Endothelial cell of umbilical vein (primary cell): ENCODE measurements around the gene OR4K14. TPM values are rescaled to one million over a fixed set of nuclear protein-coding genes. Genes with fewer than 3 reads are reported as not detected.

ENCODE experiments used
- Bru-seq: library from RNA; stranded (reverse); fragments of 400-500 nt; gene quantifications from one replicate; lab custom pipeline; 2021; lab: Mats Ljungman, UMichigan
- BruChase-seq, 2 experiments: library from RNA; stranded (reverse); fragments of 400-500 nt; gene quantifications; one replicate each; lab custom pipeline; 2021; lab: Mats Ljungman, UMichigan
- BruUV-seq: library from RNA; stranded (reverse); fragments of 400-500 nt; replicated peaks from 2 replicates; lab custom pipeline; 2021; lab: Mats Ljungman, UMichigan
- CTCF ChIA-PET: fragments of 300-600, 350-600 bp; sonication (Branson Sonifier 250); formaldehyde crosslinking; loops from one replicate; lab custom pipeline; 2021; ENCODE audit warnings: antibody characterized with exemption, inconsistent platforms; lab: Charles Lee
- POLR2A ChIA-PET: fragments of 300-600, 350-600 bp; sonication (Branson Sonifier 250); formaldehyde crosslinking; loops from one replicate; lab custom pipeline; 2021; ENCODE audit warnings: antibody characterized with exemption, inconsistent platforms; lab: Charles Lee
- DNase-seq: peaks from one replicate; pipeline ENCODE4 v3.0.0-alpha.2; 2011; ENCODE audit warnings: low read depth, low spot score
- FAIRE-seq: peaks from 2 replicates; lab custom pipeline; 2011; peaks lifted over from hg19 to GRCh38; lab: Jason Lieb, UNC
- H2AFZ ChIP-seq: 2 replicates; pipeline ENCODE4 v1.6.0; 2012; ENCODE audit warnings: low read depth, low read length, control low read depth, inconsistent platforms
- H3K27ac ChIP-seq: 2 replicates; pipeline ENCODE4 v1.5.1; 2011; ENCODE audit warnings: low read depth, mild to moderate bottlenecking, control low read depth, low read length, moderate library complexity; ENCODE audit not compliant: insufficient read depth
- H3K27me3 ChIP-seq, 2 experiments: 2 replicates each; pipeline versions ENCODE4 v1.6.0 to v1.6.1; 2011; ENCODE audit warnings: low read length in 2 of 2, mixed read lengths in 1 of 2; ENCODE audit not compliant: control insufficient read depth in 2 of 2, insufficient read depth in 2 of 2
- H3K36me3 ChIP-seq, 2 experiments: 2 replicates in 1 of 2; 3 replicates in 1 of 2; pipeline ENCODE4 v1.5.1; 2011; ENCODE audit warnings: low read length in 2 of 2, mild to moderate bottlenecking in 1 of 2, moderate library complexity in 1 of 2; ENCODE audit not compliant: control insufficient read depth in 2 of 2, insufficient read depth in 2 of 2; ENCODE audit errors: extremely low read depth in 1 of 2
- H3K4me1 ChIP-seq: 3 replicates; pipeline ENCODE4 v1.5.1; 2011; ENCODE audit warnings: mild to moderate bottlenecking, low read length; ENCODE audit not compliant: control insufficient read depth, insufficient read depth; ENCODE audit errors: extremely low read depth
- H3K4me2 ChIP-seq: 2 replicates; pipeline ENCODE4 v1.6.1; 2011; ENCODE audit warnings: low read length, control low read depth, mixed read lengths; ENCODE audit not compliant: insufficient read depth
- H3K4me3 ChIP-seq, 3 experiments: fragments of 200-600 bp in 1 of 3; sonication (generic), shearing (Covaris generic) in 1 of 3; replicated peaks in 1 of 3; 2 replicates each; pipeline ENCODE4 v1.5.1; 2011 to 2016; ENCODE audit warnings: control low read depth in 3 of 3, low read length in 3 of 3, mild to moderate bottlenecking in 2 of 3, inconsistent platforms in 1 of 3, low read depth in 1 of 3, moderate library complexity in 1 of 3; ENCODE audit not compliant: insufficient read depth in 1 of 3
- H3K79me2 ChIP-seq: 2 replicates; pipeline ENCODE4 v1.6.0; 2012; ENCODE audit warnings: low read length, inconsistent platforms; ENCODE audit not compliant: control insufficient read depth, insufficient read depth
- H3K9ac ChIP-seq: replicated peaks from 2 replicates; pipeline ENCODE3; 2011; ENCODE audit warnings: low read length, control low read depth; ENCODE audit not compliant: insufficient read depth; ENCODE audit errors: extremely low read depth
- H3K9me1 ChIP-seq: replicated peaks from 3 replicates; pipeline ENCODE4 v1.6.0; 2011; ENCODE audit warnings: mild to moderate bottlenecking, low read length; ENCODE audit not compliant: control insufficient read depth, insufficient read depth; ENCODE audit errors: extremely low read depth
- H3K9me3 ChIP-seq: replicated peaks from 2 replicates; pipeline ENCODE4 v1.5.1; 2012; ENCODE audit warnings: low read length, inconsistent platforms; ENCODE audit not compliant: control insufficient read depth, insufficient read depth
- H4K20me1 ChIP-seq: replicated peaks from 2 replicates; pipeline ENCODE3; 2011; ENCODE audit warnings: mild to moderate bottlenecking, low read length; ENCODE audit not compliant: control insufficient read depth, insufficient read depth; ENCODE audit errors: extremely low read depth
- EZH2 ChIP-seq: IDR thresholded peaks from 2 replicates; pipeline ENCODE4 v1.6.1; 2012; ENCODE audit warnings: borderline replicate concordance, low read depth, mild to moderate bottlenecking, moderate library complexity, low read length, inconsistent platforms; ENCODE audit not compliant: severe bottlenecking
- FOS ChIP-seq: IDR thresholded peaks from 2 replicates; pipeline ENCODE4 v1.6.1; 2011; ENCODE audit warnings: mild to moderate bottlenecking, low read length, moderate library complexity, borderline replicate concordance; ENCODE audit not compliant: insufficient read depth
- GATA2 ChIP-seq: IDR thresholded peaks from 2 replicates; pipeline ENCODE4 v1.7.0; 2011; ENCODE audit warnings: low read depth, mild to moderate bottlenecking, moderate library complexity, mixed read lengths, low read length; ENCODE audit not compliant: insufficient read length, insufficient read depth
- JUN ChIP-seq: IDR thresholded peaks from 2 replicates; pipeline ENCODE4 v1.6.1; 2011; ENCODE audit warnings: borderline replicate concordance, low read depth; ENCODE audit not compliant: insufficient read length, insufficient read depth
- MYC ChIP-seq: IDR thresholded peaks from one replicate; pipeline ENCODE4 v1.6.1; 2011; ENCODE audit warnings: mild to moderate bottlenecking, low read depth, low read length
- POLR2A ChIP-seq: IDR thresholded peaks from 2 replicates; pipeline ENCODE4 v1.6.1; 2012; ENCODE audit warnings: low read depth, mild to moderate bottlenecking, control low read depth, low read length
- POLR2AphosphoS5 ChIP-seq: IDR thresholded peaks from 2 replicates; pipeline ENCODE4 v1.6.1; 2012; ENCODE audit warnings: low read depth, mild to moderate bottlenecking, control low read depth, low read length, moderate library complexity; ENCODE audit not compliant: insufficient read depth
- dilution Hi-C: fragments of 300-500 bp; cut with MboI; formaldehyde crosslinking; loops from one replicate; pipeline ENCODE4 v1.15.0; 2019; ENCODE audit warnings: low sequenced_read_pairs; ENCODE audit not compliant: extremely low pct_ligation_motif_present
- intact Hi-C: fragments of 100-400 bp; cut with micrococcal nuclease; formaldehyde crosslinking; loops from one replicate; pipeline ENCODE4 v1.10.0; 2022
- long read RNA-seq: library from polyadenylated mRNA; stranded (forward); transcript quantifications from one replicate; pipeline ENCODE4 v2.0.0, GENCODE V29; 2021
- polyA minus RNA-seq, 3 experiments: library from RNA; depleted of rRNA, polyadenylated mRNA; stranded (reverse); fragments of >200 nt; gene quantifications; 1 replicate in 1 of 3; 2 replicates in 2 of 3; pipeline ENCODE4 v1.2.3, GENCODE V29; 2011
- polyA plus RNA-seq, 4 experiments: library from polyadenylated mRNA; depleted of rRNA in 3 of 4; stranded (reverse) in 3 of 4; unstranded in 1 of 4; fragments of >200 nt; gene quantifications; 2 replicates each; pipeline versions ENCODE4 v1.2.1 to v1.2.3, GENCODE V29; 2011 to 2012; ENCODE audit warnings: missing spikeins in 1 of 4
- total RNA-seq: library from RNA; stranded (reverse); gene quantifications from 2 replicates; pipeline ENCODE4 v1.2.3, GENCODE V29; 2021
- TF ChIP-seq, protein P1 (sequence below): IDR thresholded peaks from 2 replicates; pipeline ENCODE4 v1.6.1; 2011; ENCODE audit not compliant: insufficient read depth, insufficient read length
- TF ChIP-seq, protein P2 (sequence below), 2 donors: IDR thresholded peaks; 1 replicate in 1 of 2; 2 replicates in 1 of 2; pipeline ENCODE4 v1.5.1; 2011; ENCODE audit warnings: low read length in 2 of 2, mild to moderate bottlenecking in 2 of 2, moderate library complexity in 2 of 2, control low read depth in 1 of 2, inconsistent platforms in 1 of 2, low read depth in 1 of 2; ENCODE audit not compliant: insufficient read depth in 1 of 2; ENCODE audit errors: extremely low read depth in 1 of 2

Gene OR4K14, protein sequence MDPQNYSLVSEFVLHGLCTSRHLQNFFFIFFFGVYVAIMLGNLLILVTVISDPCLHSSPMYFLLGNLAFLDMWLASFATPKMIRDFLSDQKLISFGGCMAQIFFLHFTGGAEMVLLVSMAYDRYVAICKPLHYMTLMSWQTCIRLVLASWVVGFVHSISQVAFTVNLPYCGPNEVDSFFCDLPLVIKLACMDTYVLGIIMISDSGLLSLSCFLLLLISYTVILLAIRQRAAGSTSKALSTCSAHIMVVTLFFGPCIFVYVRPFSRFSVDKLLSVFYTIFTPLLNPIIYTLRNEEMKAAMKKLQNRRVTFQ
- total RNA-seq (not detected in 2 replicates), polyA plus RNA-seq (not detected in 2 replicates), polyA minus RNA-seq (not detected in 2 replicates), Bru-seq, nascent RNA (not detected), BruChase-seq, experiment 1, labeled RNA remaining after a 6-hour chase (not detected), BruChase-seq, experiment 2, labeled RNA remaining after a 2-hour chase (not detected)
- not detected in 2 replicates for polyA plus RNA-seq (2011; cell fraction: cytosol; rRNA removed)
- not detected in 2 replicates for polyA plus RNA-seq (2011; cell fraction: nucleus; rRNA removed)
- polyA plus RNA-seq (2012) = not detected in 2 replicates
- not detected for polyA minus RNA-seq (2011; cell fraction: cytosol; rRNA and poly(A)+ RNA removed)
- not detected in 2 replicates for polyA minus RNA-seq (2011; cell fraction: nucleus; rRNA and poly(A)+ RNA removed)
- long read RNA-seq = 0 reads

DNA sequence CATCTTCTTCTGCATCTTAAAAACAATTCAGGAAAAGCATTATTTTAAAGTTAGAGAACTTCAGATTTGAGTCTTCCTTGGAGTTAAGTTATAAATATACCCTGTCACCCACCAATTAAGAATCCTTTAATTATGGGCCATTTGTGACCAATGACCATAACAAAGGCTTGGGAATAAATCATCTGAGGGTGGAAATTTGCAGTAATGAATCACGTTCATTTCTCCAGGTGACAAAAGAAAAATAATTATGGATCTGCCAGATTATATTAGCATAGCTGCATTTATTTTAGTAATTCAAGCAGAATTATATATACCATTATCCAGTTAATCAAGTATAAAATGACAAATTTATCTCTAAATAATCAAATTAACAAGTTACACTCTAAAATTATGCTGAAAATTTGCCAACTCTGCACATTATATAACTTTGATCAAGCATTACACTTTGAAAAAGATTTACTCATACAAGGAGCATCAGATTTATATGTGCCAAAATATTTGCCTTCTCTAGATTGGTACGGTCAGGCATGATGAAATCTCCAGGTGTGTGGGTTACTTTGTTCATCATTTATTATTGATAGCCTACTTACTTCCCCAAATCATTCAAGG lies at the start of gene OR4K14:
OR4K14 (minus strand) TSS at position 51 of the 609 bp plus-strand sequence. CDS start 4,114 bp downstream, outside the sequence.
- FAIRE-seq = no peak
- POLR2A ChIA-PET = no interaction called here
- BruUV-seq = no TSS peak

More for the DNA sequence above, at the start of gene OR4K14:
- dilution Hi-C loops (no loop called here), intact Hi-C loops (no loop called here)
- CTCF ChIA-PET = no interaction called here
- no peaks in the 10 kb centered on the region for H3K27me3 ChIP-seq
- H3K9me3 ChIP-seq = peaks cover 4% of the 10 kb centered on the region
- H3K9me1 ChIP-seq = no peaks in the 10 kb centered on the region
- H3K36me3 ChIP-seq = no peaks in the 10 kb centered on the region
- TF ChIP-seq MYC = no peak
- TF ChIP-seq, protein P1, sequence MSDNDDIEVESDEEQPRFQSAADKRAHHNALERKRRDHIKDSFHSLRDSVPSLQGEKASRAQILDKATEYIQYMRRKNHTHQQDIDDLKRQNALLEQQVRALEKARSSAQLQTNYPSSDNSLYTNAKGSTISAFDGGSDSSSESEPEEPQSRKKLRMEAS = no peak
- TF ChIP-seq, protein P2, sequence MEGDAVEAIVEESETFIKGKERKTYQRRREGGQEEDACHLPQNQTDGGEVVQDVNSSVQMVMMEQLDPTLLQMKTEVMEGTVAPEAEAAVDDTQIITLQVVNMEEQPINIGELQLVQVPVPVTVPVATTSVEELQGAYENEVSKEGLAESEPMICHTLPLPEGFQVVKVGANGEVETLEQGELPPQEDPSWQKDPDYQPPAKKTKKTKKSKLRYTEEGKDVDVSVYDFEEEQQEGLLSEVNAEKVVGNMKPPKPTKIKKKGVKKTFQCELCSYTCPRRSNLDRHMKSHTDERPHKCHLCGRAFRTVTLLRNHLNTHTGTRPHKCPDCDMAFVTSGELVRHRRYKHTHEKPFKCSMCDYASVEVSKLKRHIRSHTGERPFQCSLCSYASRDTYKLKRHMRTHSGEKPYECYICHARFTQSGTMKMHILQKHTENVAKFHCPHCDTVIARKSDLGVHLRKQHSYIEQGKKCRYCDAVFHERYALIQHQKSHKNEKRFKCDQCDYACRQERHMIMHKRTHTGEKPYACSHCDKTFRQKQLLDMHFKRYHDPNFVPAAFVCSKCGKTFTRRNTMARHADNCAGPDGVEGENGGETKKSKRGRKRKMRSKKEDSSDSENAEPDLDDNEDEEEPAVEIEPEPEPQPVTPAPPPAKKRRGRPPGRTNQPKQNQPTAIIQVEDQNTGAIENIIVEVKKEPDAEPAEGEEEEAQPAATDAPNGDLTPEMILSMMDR (IDR thresholded peaks at IDR 0.05; ENCODE audit: extremely low read depth in 1 of 2, insufficient read depth in 1 of 2, low read depth in 1 of 2, low read length in 2 of 2) = no peak
- TF ChIP-seq FOS = no peak
- TF ChIP-seq POLR2AphosphoS5 = no peak
- no peak for TF ChIP-seq JUN
- no peak for TF ChIP-seq GATA2
- TF ChIP-seq EZH2 = no peak
- no peak for TF ChIP-seq POLR2A
- H3K79me2 ChIP-seq = no peaks in the 10 kb centered on the region
- no peaks in the 10 kb centered on the region for H4K20me1 ChIP-seq
- H3K27ac ChIP-seq = no peak within 1 kb of the TSS
- H3K4me1 ChIP-seq = no peaks in the 10 kb centered on the region
- no peak for DNase-seq
- H3K9ac ChIP-seq = no peak within 1 kb of the TSS
- H3K4me3 ChIP-seq = no peak within 1 kb of the TSS
- H2AFZ ChIP-seq = no peak within 1 kb of the TSS
- no peak within 1 kb of the TSS for H3K4me2 ChIP-seq
